Measurements from ENCODE around the gene TBC1D23.
A peak's percentile ranks its signal among the peaks of the same experiment; 100 is the strongest.
"Not testable (repeated sequence)": the region's sequence is repeated elsewhere in the genome, so short reads cannot be mapped to it uniquely, and the experiment has no call there.

The TBC1D23 gene

GRCh38 chr3:100257586-100257985 is 3.2 kb upstream of the TBC1D23 start:
- DNase-seq: peak; percentile 97

- peak; percentile 26 for DNase-seq
Observed at GRCh38 chr3:100260081-100260684, 609 bp upstream of the TBC1D23 start.

GRCh38 chr3:100261485-100261903 is 702 bp downstream of the TBC1D23 start:
- peak; percentile 7 for DNase-seq

GRCh38 chr3:100262925-100263324 is 2.1 kb downstream of the TBC1D23 start:
- DNase-seq: not testable (repeated sequence)

GRCh38 chr3:100263583-100263982 is 2.8 kb downstream of the TBC1D23 start:
- DNase-seq: no peak

GRCh38 chr3:100264242-100264641 is 3.5 kb downstream of the TBC1D23 start:
- no peak for DNase-seq

- DNase-seq: no peak
Observed at GRCh38 chr3:100265016-100265415, 4.2 kb downstream of the TBC1D23 start.

- DNase-seq: no peak
Observed at GRCh38 chr3:100266531-100266930, 5.7 kb downstream of the TBC1D23 start.

GRCh38 chr3:100268156-100268555 is 7.4 kb downstream of the TBC1D23 start:
- peak; percentile 20 for DNase-seq

- peak; percentile 30 for DNase-seq
Observed at GRCh38 chr3:100269001-100269400, 8.2 kb downstream of the TBC1D23 start.

- peak; percentile 97 for DNase-seq
Observed at GRCh38 chr3:100269410-100270214, 8.8 kb downstream of the TBC1D23 start.

GRCh38 chr3:100270215-100270583 is 9.4 kb downstream of the TBC1D23 start:
- no peak for DNase-seq

- DNase-seq: no peak
Observed at GRCh38 chr3:100271522-100271921, 10.7 kb downstream of the TBC1D23 start.

GRCh38 chr3:100272797-100273611 is 12.2 kb downstream of the TBC1D23 start:
- not testable (repeated sequence) for DNase-seq

GRCh38 chr3:100274361-100274760 is 13.6 kb downstream of the TBC1D23 start:
- DNase-seq: no peak

GRCh38 chr3:100277255-100277800 is 16.5 kb downstream of the TBC1D23 start:
- DNase-seq: no peak

GRCh38 chr3:100278910-100279309 is 18.1 kb downstream of the TBC1D23 start:
- no peak for DNase-seq

- no peak for DNase-seq
Observed at GRCh38 chr3:100288288-100288894, 27.6 kb downstream of the TBC1D23 start.

GRCh38 chr3:100289339-100289738 is 28.5 kb downstream of the TBC1D23 start:
- DNase-seq: peak; percentile 5

- no peak for DNase-seq
Observed at GRCh38 chr3:100295089-100295488, 34.3 kb downstream of the TBC1D23 start.

GRCh38 chr3:100297784-100298183 is 37.0 kb downstream of the TBC1D23 start:
- peak; percentile 45 for DNase-seq

- no peak for DNase-seq
Observed at GRCh38 chr3:100299016-100299415, 38.2 kb downstream of the TBC1D23 start.

- no peak for DNase-seq
Observed at GRCh38 chr3:100306695-100307094, 45.9 kb downstream of the TBC1D23 start.

Data from fibroblast of skin of right quadriceps (primary cell).